SK-N-SH (cell line): ENCODE data around the gene ZNF222. TPM values are rescaled to one million over a fixed set of nuclear protein-coding genes. Genes with fewer than 3 reads are reported as not detected.

Source experiments
- CTCF ChIA-PET: fragments of 300-600, 350-600 bp; formaldehyde crosslinking; extraction: SDS; loops from one replicate; lab custom pipeline; 2021; lab: Yijun Ruan, JAX
- POLR2A ChIA-PET: fragments of 350-600 bp; sonication (Branson Sonifier 250); formaldehyde crosslinking; extraction: SDS; loops from one replicate; lab custom pipeline; 2020; ENCODE audit warnings: antibody characterized with exemption, inconsistent platforms; lab: Yijun Ruan, JAX
- DNase-seq: peaks from one replicate; pipeline ENCODE4 v3.0.0; 2012
- H2AFZ ChIP-seq: fragments of 200-600 bp; sonication (generic); 2 replicates; pipeline ENCODE4 v1.8.1; 2016; ENCODE audit warnings: antibody characterized with exemption, mild to moderate bottlenecking, low read depth
- H3F3A ChIP-seq: fragments of 200-600 bp; sonication (generic); replicated peaks from 2 replicates; pipeline ENCODE3; 2016; ENCODE audit warnings: antibody characterized with exemption, mild to moderate bottlenecking; ENCODE audit not compliant: insufficient read depth
- H3K27ac ChIP-seq, 2 experiments: fragments of 200-500 bp in 1 of 2; fragments of 200-600 bp in 1 of 2; sonication (Bioruptor generic) in 1 of 2; sonication (generic), shearing (Covaris generic) in 1 of 2; 2 replicates each; pipeline versions ENCODE4 v1.5.1 to v1.6.1; 2014 to 2016; ENCODE audit warnings: low read depth in 2 of 2, inconsistent platforms in 1 of 2, low read length in 1 of 2, mild to moderate bottlenecking in 1 of 2, mixed read lengths in 1 of 2
- H3K27me3 ChIP-seq: fragments of 200-600 bp; sonication (generic), shearing (Covaris generic); 2 replicates; pipeline ENCODE4 v1.6.1; 2016; ENCODE audit warnings: mixed run types; ENCODE audit not compliant: insufficient read depth
- H3K36me3 ChIP-seq, 2 experiments: fragments of 200-500 bp in 1 of 2; fragments of 200-600 bp in 1 of 2; sonication (Bioruptor generic) in 1 of 2; sonication (generic) in 1 of 2; replicated peaks in 1 of 2; 2 replicates each; pipeline versions ENCODE3 to v1.5.1; 2014 to 2016; ENCODE audit warnings: low read length in 1 of 2, mild to moderate bottlenecking in 1 of 2; ENCODE audit not compliant: insufficient read depth in 2 of 2, control insufficient read depth in 1 of 2
- H3K4me1 ChIP-seq, 2 experiments: fragments of 200-500 bp in 1 of 2; fragments of 200-600 bp in 1 of 2; sonication (Bioruptor generic) in 1 of 2; sonication (generic), shearing (Covaris generic) in 1 of 2; 2 replicates each; pipeline versions ENCODE4 v1.5.1 to v1.6.1; 2014 to 2016; ENCODE audit warnings: low read depth in 1 of 2, low read length in 1 of 2, mixed run types in 1 of 2; ENCODE audit not compliant: insufficient read depth in 2 of 2, control insufficient read depth in 1 of 2
- H3K4me2 ChIP-seq: fragments of 200-600 bp; sonication (generic), shearing (Covaris generic); 2 replicates; pipeline ENCODE4 v1.6.1; 2017; ENCODE audit warnings: mixed run types
- H3K4me3 ChIP-seq, 2 experiments: fragments of 200-500 bp in 1 of 2; fragments of 200-600 bp in 1 of 2; sonication (Bioruptor generic) in 1 of 2; sonication (generic), shearing (Covaris generic) in 1 of 2; 2 replicates each; pipeline versions ENCODE4 v1.5.1 to v1.8.1; 2014 to 2016; ENCODE audit warnings: low read depth in 2 of 2, inconsistent platforms in 1 of 2, low read length in 1 of 2, mild to moderate bottlenecking in 1 of 2, mixed read lengths in 1 of 2, moderate library complexity in 1 of 2
- H3K79me2 ChIP-seq: fragments of 200-600 bp; sonication (generic); 2 replicates; pipeline ENCODE4 v1.8.1; 2017; ENCODE audit warnings: mild to moderate bottlenecking; ENCODE audit not compliant: insufficient read depth
- H3K9ac ChIP-seq: fragments of 200-600 bp; sonication (generic); 2 replicates; pipeline ENCODE4 v1.6.1; 2017; ENCODE audit warnings: mixed run types
- H3K9me2 ChIP-seq: fragments of 200-600 bp; sonication (generic); 2 replicates; pipeline ENCODE4 v1.6.1; 2017; ENCODE audit warnings: mixed run types
- H3K9me3 ChIP-seq: fragments of 200-600 bp; sonication (generic); 2 replicates; pipeline ENCODE4 v1.6.1; 2017; ENCODE audit warnings: mixed run types, mild to moderate bottlenecking, moderate library complexity
- H4K20me1 ChIP-seq: fragments of 200-600 bp; sonication (generic); 2 replicates; pipeline ENCODE4 v1.6.1; 2017; ENCODE audit warnings: mild to moderate bottlenecking, mixed run types; ENCODE audit not compliant: insufficient read depth
- CHD2 ChIP-seq: fragments of 150-350 bp; IDR thresholded peaks from 2 replicates; pipeline ENCODE4 v1.6.1; 2018; ENCODE audit warnings: low read length; ENCODE audit not compliant: partially characterized antibody
- EP300 ChIP-seq, 2 experiments: IDR thresholded peaks; 2 replicates each; pipeline versions ENCODE4 v1.4.0 to v1.6.1; 2012; ENCODE audit warnings: borderline replicate concordance in 1 of 2, low read depth in 1 of 2, low read length in 1 of 2
- FOXJ3 ChIP-seq: sonication (generic); formaldehyde crosslinking; IDR thresholded peaks from 2 replicates; pipeline ENCODE4 v1.5.1; 2020; ENCODE audit warnings: mild to moderate bottlenecking, missing genetic modification reagents
- FOXM1 ChIP-seq: IDR thresholded peaks from 2 replicates; pipeline ENCODE4 v1.4.0; 2012; ENCODE audit warnings: low read depth, mild to moderate bottlenecking
- MEF2A ChIP-seq: IDR thresholded peaks from 2 replicates; pipeline ENCODE4 v1.4.0; 2012; ENCODE audit warnings: low read depth, borderline replicate concordance
- NRF1 ChIP-seq: IDR thresholded peaks from 2 replicates; pipeline ENCODE4 v1.6.1; 2012; ENCODE audit warnings: low read depth, mild to moderate bottlenecking, low read length
- POLR2AphosphoS5 ChIP-seq: IDR thresholded peaks from 2 replicates; pipeline ENCODE4 v1.6.1; 2012; ENCODE audit warnings: low read depth, low read length
- RCOR1 ChIP-seq: fragments of 150-350 bp; IDR thresholded peaks from 2 replicates; pipeline ENCODE4 v1.6.1; 2017; ENCODE audit warnings: antibody characterized with exemption, low read length
- SMC3 ChIP-seq: IDR thresholded peaks from 2 replicates; pipeline ENCODE4 v1.6.1; 2012; ENCODE audit warnings: low read depth, low read length, improper control_type of control experiment
- TAF1 ChIP-seq: IDR thresholded peaks from 2 replicates; pipeline ENCODE4 v1.6.1; 2012; ENCODE audit warnings: low read depth, mild to moderate bottlenecking, low read length, moderate library complexity, borderline replicate concordance
- TCF12 ChIP-seq: IDR thresholded peaks from 2 replicates; pipeline ENCODE4 v1.4.0; 2012
- TEAD4 ChIP-seq: IDR thresholded peaks from 2 replicates; pipeline ENCODE4 v1.4.0; 2012; ENCODE audit warnings: mild to moderate bottlenecking, borderline replicate concordance; ENCODE audit not compliant: insufficient read depth
- WGBS: methylation state at CpG from one replicate; pipeline ENCODE4 v1.1.6; 2017; ENCODE audit warnings: low lambda C conversion rate; 5-methylcytosine and 5-hydroxymethylcytosine counted together
- polyA plus RNA-seq, 3 experiments: library from polyadenylated mRNA; depleted of rRNA; stranded (reverse); fragments of >200 nt; gene quantifications; 2 replicates each; pipeline ENCODE4 v1.2.3, GENCODE V29; 2012
- TF ChIP-seq, protein P1 (sequence below): IDR thresholded peaks from 2 replicates; pipeline ENCODE4 v1.4.0; 2012; ENCODE audit warnings: low read depth
- TF ChIP-seq, protein P2 (sequence below): IDR thresholded peaks from 2 replicates; pipeline ENCODE4 v1.4.0; 2012; ENCODE audit warnings: low read depth, borderline replicate concordance
- TF ChIP-seq, protein P3 (sequence below): fragments of 150-350 bp; IDR thresholded peaks from 2 replicates; pipeline ENCODE4 v1.6.1; 2017; ENCODE audit warnings: antibody characterized with exemption, low read length, low read depth, borderline replicate concordance
- TF ChIP-seq, protein P4 (sequence below): IDR thresholded peaks from 2 replicates; pipeline ENCODE4 v1.6.1; 2012; ENCODE audit warnings: mild to moderate bottlenecking, low read depth, low read length, moderate library complexity
- TF ChIP-seq, protein P5 (sequence below): fragments of 200-600 bp; sonication (generic); IDR thresholded peaks from 2 replicates; pipeline ENCODE4 v1.6.1; 2017; ENCODE audit warnings: antibody characterized with exemption, mild to moderate bottlenecking, moderate library complexity

Gene ZNF222
- polyA plus RNA-seq, 1 of the 3 experiments (the other 2 are of a cell fraction), result 3.7 TPM

DNA sequence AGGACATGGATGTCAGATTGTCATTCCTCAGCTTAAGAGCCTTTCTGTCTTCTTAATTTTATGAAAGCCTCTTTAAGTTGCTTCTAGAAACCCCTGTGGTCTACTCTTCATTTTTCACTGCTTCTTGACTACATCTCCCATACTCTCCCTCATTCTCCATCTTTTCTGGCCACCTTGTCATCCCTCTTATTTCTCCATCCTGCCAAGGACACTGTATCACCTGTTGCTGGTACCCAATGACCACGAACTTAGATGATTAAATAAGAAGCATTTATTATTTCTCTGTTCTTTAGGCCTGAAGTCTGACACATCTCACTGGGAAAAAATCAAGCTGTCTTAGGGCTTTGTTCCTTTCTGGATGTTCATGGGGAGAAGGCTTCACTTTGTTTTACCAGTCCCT lies 35.9 kb downstream of the ZNF222 start:
- WGBS, result 92% methylated on average over 1 of the region's 1 CpG
- H3K4me2 ChIP-seq, result no peak overlapping the region
- no peaks in the 10 kb centered on the region for H3F3A ChIP-seq
- no peaks in the 10 kb centered on the region for H3K4me1 ChIP-seq
- no peaks in the 10 kb centered on the region for H3K9me2 ChIP-seq
- CTCF ChIA-PET, result no interaction called here
- H3K9ac ChIP-seq, result no peak overlapping the region
- no peaks in the 10 kb centered on the region for H3K27me3 ChIP-seq
- TF ChIP-seq, protein P1, sequence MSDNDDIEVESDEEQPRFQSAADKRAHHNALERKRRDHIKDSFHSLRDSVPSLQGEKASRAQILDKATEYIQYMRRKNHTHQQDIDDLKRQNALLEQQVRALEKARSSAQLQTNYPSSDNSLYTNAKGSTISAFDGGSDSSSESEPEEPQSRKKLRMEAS, result no peak
- TF ChIP-seq, protein P2, sequence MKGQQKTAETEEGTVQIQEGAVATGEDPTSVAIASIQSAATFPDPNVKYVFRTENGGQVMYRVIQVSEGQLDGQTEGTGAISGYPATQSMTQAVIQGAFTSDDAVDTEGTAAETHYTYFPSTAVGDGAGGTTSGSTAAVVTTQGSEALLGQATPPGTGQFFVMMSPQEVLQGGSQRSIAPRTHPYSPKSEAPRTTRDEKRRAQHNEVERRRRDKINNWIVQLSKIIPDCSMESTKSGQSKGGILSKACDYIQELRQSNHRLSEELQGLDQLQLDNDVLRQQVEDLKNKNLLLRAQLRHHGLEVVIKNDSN, result no peak
- TF ChIP-seq FOXJ3 (no peak), FOXM1 (no peak), NRF1 (no peak)
- TF ChIP-seq, protein P3, sequence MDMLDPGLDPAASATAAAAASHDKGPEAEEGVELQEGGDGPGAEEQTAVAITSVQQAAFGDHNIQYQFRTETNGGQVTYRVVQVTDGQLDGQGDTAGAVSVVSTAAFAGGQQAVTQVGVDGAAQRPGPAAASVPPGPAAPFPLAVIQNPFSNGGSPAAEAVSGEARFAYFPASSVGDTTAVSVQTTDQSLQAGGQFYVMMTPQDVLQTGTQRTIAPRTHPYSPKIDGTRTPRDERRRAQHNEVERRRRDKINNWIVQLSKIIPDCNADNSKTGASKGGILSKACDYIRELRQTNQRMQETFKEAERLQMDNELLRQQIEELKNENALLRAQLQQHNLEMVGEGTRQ, result no peak
- H3K79me2 ChIP-seq, result no peaks in the 10 kb centered on the region
- no peak overlapping the region for H3K27ac ChIP-seq
- peaks cover 71 to 80% of the 10 kb centered on the region in 2 experiments for H3K36me3 ChIP-seq
- no peak overlapping the region for H3K4me3 ChIP-seq
- no peak overlapping the region for H2AFZ ChIP-seq
- no peaks in the 10 kb centered on the region for H4K20me1 ChIP-seq
- POLR2A ChIA-PET, result no interaction called here
- no peak for DNase-seq
- peaks cover 15% of the 10 kb centered on the region; the same call in 1 of the 2 replicates for H3K9me3 ChIP-seq

DNA sequence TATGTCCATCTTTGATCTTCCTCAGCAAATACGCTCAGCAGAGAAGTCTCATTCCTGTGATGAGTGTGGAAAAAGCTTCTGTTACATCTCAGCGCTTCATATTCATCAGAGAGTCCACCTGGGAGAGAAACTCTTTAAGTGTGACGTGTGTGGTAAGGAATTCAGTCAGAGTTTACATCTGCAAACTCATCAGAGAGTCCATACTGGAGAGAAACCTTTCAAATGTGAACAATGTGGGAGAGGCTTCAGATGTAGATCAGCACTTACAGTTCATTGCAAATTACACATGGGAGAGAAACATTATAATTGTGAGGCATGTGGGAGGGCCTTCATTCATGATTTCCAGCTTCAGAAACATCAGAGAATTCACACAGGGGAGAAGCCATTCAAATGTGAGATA lies 41.1 kb downstream of the ZNF222 start:
- Histone ChIP-seq H3K4me2 (no peak overlapping the region), H3K9me3 (peaks cover 17% of the 10 kb centered on the region; the same call in 1 of the 2 replicates), H3K9ac (no peak overlapping the region), H3K27ac (no peak overlapping the region), H3K79me2 (no peaks in the 10 kb centered on the region), H4K20me1 (no peaks in the 10 kb centered on the region), H3K27me3 (no peaks in the 10 kb centered on the region), H3K4me3 (peak overlapping the region in 1 of 2 experiments; percentile 14; a peak in 1 of 4 replicates), H3K9me2 (no peaks in the 10 kb centered on the region), H3F3A (no peaks in the 10 kb centered on the region), H2AFZ (no peak overlapping the region)
- DNase-seq, result no peak
- POLR2A ChIA-PET, result no interaction called here
- TF ChIP-seq, protein P4, sequence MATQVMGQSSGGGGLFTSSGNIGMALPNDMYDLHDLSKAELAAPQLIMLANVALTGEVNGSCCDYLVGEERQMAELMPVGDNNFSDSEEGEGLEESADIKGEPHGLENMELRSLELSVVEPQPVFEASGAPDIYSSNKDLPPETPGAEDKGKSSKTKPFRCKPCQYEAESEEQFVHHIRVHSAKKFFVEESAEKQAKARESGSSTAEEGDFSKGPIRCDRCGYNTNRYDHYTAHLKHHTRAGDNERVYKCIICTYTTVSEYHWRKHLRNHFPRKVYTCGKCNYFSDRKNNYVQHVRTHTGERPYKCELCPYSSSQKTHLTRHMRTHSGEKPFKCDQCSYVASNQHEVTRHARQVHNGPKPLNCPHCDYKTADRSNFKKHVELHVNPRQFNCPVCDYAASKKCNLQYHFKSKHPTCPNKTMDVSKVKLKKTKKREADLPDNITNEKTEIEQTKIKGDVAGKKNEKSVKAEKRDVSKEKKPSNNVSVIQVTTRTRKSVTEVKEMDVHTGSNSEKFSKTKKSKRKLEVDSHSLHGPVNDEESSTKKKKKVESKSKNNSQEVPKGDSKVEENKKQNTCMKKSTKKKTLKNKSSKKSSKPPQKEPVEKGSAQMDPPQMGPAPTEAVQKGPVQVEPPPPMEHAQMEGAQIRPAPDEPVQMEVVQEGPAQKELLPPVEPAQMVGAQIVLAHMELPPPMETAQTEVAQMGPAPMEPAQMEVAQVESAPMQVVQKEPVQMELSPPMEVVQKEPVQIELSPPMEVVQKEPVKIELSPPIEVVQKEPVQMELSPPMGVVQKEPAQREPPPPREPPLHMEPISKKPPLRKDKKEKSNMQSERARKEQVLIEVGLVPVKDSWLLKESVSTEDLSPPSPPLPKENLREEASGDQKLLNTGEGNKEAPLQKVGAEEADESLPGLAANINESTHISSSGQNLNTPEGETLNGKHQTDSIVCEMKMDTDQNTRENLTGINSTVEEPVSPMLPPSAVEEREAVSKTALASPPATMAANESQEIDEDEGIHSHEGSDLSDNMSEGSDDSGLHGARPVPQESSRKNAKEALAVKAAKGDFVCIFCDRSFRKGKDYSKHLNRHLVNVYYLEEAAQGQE, result no peak
- no peak for TF ChIP-seq MEF2A
- no peak for TF ChIP-seq SMC3
- TF ChIP-seq, protein P3, result no peak
- TF ChIP-seq, protein P5, sequence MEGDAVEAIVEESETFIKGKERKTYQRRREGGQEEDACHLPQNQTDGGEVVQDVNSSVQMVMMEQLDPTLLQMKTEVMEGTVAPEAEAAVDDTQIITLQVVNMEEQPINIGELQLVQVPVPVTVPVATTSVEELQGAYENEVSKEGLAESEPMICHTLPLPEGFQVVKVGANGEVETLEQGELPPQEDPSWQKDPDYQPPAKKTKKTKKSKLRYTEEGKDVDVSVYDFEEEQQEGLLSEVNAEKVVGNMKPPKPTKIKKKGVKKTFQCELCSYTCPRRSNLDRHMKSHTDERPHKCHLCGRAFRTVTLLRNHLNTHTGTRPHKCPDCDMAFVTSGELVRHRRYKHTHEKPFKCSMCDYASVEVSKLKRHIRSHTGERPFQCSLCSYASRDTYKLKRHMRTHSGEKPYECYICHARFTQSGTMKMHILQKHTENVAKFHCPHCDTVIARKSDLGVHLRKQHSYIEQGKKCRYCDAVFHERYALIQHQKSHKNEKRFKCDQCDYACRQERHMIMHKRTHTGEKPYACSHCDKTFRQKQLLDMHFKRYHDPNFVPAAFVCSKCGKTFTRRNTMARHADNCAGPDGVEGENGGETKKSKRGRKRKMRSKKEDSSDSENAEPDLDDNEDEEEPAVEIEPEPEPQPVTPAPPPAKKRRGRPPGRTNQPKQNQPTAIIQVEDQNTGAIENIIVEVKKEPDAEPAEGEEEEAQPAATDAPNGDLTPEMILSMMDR, result no peak
- TF ChIP-seq RCOR1, result no peak
- TF ChIP-seq TEAD4, result no peak
- TF ChIP-seq POLR2AphosphoS5, result no peak
- no peak for TF ChIP-seq FOXM1
- no peak for TF ChIP-seq CHD2
- TF ChIP-seq EP300 (IDR thresholded peaks at IDR 0.05; ENCODE audit: borderline replicate concordance in 1 of 2, low read depth in 1 of 2, low read length in 1 of 2), result no peak
- TF ChIP-seq TAF1, result no peak
- TF ChIP-seq, protein P2, result no peak
- no peak for TF ChIP-seq TCF12
- TF ChIP-seq, all 33 proteins: peak for 0
- H3K36me3 ChIP-seq, result peaks cover 59 to 68% of the 10 kb centered on the region in 2 experiments
- WGBS, result 72% methylated on average over 3 of the region's 3 CpGs
- H3K4me1 ChIP-seq, result 0 out of 4 replicates have a peak, but pooled peaks cover 0 to under 1% of the 10 kb centered on the region in 2 experiments
- CTCF ChIA-PET, result no interaction called here
